Measurements from ENCODE around the gene LIN28B.
"Not testable (repeated sequence)": the region's sequence is repeated elsewhere in the genome, so short reads cannot be mapped to it uniquely, and the experiment has no call there.

The LIN28B gene

GRCh38 chr6:104957301-104958177 lies 632 bp downstream of the LIN28B start:
- DNase-seq, result no peak

GRCh38 chr6:104958178-104959025 lies 1.5 kb downstream of the LIN28B start:
- no peak for DNase-seq

GRCh38 chr6:104959026-104959858 lies 2.3 kb downstream of the LIN28B start:
- DNase-seq, result no peak

DNA sequence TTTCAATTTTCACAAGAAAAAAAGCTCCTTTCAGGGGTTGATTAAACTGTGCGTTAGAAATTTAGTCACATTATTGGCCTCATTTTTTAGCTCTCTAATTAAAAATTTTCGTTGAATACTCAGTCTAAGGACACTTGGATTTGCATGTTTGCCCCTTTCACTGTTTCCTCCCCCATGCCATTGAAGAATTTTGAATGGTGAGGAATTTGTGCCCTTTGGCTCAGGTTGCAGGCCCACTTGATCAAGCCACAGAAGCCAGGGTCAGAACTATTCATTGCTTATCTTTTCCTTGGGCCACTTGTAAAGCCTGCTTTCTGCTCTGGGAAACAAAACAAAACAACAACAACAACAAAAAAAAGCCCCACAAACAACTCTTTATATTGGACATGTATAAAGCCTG lies 12.2 kb downstream of the LIN28B start:
- no peak for DNase-seq

GRCh38 chr6:104969785-104970581 lies 13.1 kb downstream of the LIN28B start:
- DNase-seq, result no peak

DNA sequence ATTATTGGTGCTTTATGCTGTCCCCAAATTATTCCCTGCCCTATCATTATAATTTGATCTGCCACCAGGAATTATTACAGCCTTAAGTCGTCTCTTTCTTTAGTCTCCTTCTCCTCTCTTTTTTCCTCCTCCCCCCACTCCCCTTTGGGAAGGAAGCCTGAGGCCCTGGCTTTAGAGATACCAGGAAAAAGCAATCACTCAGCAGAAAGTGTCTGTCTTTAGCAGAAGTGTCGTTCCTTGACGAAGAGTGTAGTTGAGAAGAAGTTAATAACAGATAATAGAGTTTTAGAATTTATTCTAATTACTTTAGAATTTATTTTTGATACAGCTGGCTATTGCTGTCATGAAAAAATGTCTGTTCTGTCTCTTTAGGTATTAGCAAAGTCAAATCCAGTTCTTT lies 16.5 kb downstream of the LIN28B start:
- no peak for DNase-seq

DNA sequence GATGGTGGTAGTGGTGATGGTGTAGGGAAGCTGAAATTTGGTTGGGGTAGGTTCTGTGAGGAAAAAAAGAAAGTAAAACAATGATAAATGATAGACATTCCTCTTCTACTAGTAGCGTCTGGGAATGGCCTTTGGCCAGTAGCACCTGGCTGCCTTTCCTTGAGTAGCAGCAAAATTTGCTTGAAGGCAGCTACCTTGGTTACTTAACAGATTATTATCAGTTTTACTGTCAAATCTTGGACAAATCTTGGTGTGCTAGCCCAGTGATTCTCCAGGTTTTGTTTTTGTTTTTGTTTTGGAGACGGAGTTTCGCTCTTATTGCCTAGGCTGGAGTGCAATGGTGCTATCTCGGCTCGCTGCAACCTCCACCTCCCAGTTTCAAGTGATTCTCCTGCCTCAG lies 26.4 kb downstream of the LIN28B start:
- no peak for DNase-seq

GRCh38 chr6:104983776-104984175 lies 26.9 kb downstream of the LIN28B start:
- no peak for DNase-seq

DNA sequence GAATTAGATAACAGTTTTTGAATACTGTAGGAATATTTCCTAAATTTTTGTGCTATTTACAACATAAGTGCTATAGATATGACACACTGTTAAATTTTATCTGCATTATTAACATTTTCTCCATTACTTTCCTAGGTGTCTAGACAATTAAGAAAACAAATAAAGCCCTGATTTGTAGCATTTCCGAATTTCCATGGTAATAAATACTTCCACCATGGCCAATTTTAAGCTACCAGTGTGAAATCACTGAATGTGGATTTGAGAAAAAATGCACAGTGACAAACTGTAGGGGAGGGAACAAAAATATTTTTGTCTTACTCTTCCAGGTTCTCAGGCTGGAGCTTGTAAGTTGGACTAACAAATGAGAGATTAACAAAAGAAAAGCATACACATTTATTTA lies 27.9 kb downstream of the LIN28B start:
- DNase-seq, result no peak

- DNase-seq, result not testable (repeated sequence)
These were observed 29.0 kb downstream of the LIN28B start for GRCh38 chr6:104985875-104986274.

DNA sequence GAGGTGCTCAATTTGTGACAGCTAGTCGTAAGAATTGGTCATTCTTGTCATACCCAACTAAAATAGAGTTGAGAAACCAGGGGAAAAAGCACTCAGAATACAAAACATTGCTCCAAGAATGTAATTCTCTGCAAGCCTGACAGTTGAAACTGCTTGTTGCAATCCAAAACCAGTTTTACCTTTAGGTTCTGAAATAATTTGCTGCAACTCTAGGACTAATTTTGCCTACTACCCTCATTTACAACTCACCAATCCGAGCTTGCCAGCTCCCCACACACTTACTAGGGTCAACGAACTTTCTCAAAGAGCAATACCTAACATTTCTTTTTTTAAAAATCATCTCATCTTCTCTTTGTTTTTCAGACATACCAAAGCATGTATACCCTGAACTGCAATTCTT lies 29.7 kb downstream of the LIN28B start:
- no peak for DNase-seq

- no peak for DNase-seq
These were observed 30.3 kb downstream of the LIN28B start for GRCh38 chr6:104987218-104987617.

DNA sequence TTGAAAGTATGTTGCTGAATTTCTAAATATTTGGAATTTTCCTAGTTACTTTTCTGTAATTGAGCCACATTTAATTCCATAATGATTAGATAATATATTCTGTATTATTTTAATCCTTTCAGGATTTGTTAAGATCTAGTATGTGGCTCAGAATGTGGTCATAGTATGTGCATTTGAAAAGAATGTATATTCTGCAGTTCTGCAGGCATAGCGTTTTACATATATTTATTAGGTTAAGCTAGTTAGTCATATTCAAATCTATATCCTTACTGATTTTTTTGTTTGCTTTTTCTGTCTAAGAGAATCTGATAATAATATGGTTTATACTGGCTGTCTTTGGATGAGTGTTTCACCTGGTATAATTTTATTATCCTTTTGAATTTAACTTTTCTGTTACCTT lies 33.2 kb downstream of the LIN28B start:
- DNase-seq, result no peak

DNA sequence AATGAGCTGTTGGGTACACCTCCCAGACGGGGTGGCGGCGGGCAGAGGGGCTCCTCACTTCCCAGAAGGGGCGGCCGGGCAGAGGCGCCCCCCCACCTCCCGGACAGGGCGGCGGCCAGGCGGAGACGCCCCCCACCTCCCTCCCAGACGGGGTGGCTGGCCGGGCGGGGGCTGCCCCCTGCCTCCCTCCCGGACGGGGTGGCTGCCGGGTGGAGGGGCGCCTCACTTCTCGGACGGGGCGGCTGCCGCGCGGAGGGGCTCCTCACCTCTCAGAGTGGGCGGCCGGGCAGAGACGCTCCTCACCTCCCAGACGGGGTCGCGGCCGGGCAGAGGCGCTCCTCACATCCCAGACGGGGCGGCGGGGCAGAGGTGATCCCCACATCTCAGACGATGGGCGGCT lies 34.2 kb downstream of the LIN28B start:
- DNase-seq, result not testable (repeated sequence)

- DNase-seq, result not testable (repeated sequence)
These were observed 36.7 kb downstream of the LIN28B start for GRCh38 chr6:104993576-104993975.

DNA sequence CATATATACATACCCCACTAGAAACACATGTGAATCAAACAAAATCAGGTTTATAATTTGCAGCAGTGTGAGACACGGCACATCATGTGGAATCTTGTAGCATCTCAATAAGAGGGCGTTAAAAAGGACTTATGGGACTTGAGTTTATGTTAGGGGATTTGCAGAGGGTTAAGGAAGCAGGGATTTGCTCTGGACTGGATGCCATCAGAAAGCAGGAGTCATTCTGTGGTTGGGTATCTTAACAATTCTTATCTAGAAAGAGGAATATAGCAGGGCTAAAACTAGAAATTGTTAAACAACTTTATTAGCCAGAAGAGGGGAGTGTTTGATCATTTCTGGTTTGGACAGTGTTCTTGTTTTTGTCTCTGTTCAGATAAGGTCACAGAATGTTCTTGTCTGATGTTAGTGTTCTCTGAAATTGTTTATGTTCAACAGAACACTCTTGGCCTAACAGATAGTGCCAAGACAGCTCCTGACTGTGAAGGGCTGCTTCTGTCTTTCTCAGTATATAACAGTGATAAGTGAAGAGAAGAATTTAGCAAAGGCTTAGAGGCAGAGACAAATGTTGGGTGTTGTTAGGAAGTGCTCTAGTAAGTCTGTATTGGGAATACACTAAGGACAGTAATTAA lies 39.2 kb downstream of the LIN28B start:
- DNase-seq, result no peak

DNA sequence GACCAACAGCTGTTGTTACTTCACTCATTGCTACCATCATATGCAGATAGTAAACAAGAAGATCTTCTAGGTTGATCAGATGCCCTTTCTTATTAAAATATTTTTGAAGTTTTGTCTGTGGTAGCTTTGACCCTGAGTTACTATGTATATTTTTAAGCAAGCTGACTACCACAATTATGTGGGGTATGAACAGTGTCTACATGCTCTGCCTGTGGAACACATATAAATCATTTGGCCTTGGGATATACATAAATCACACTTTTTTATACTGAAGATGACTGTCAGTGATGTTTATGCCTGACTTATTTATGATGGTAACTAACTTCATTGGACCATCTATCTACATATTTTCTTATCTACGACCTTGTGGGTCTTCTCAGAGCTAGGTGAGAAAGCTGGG lies 44.2 kb downstream of the LIN28B start:
- DNase-seq, result no peak

GRCh38 chr6:105001906-105002305 lies 45.0 kb downstream of the LIN28B start:
- no peak for DNase-seq

- DNase-seq, result no peak
These were observed 48.5 kb downstream of the LIN28B start for GRCh38 chr6:105005451-105005850.

DNA sequence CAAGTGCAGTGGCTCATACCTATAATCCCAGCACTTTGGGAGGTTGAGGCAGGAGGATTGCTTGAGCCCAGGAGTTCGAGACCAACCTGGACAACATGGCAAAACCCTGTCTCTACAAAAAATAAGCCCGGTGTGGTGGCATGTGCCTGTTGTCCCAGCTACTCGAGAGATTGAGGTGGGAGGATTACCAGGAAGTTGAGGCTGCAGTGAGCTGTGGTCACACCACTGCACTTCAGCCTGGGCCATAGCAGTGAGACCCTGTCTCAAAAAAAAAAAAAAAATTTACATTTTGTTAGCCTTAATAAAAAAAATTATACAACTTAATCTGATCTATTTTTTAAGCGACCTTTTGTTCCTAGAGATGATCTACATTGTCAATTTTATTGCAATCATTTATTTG lies 56.6 kb downstream of the LIN28B start:
- not testable (repeated sequence) for DNase-seq

- no peak for DNase-seq
These were observed 57.5 kb downstream of the LIN28B start for GRCh38 chr6:105014448-105014847.

DNA sequence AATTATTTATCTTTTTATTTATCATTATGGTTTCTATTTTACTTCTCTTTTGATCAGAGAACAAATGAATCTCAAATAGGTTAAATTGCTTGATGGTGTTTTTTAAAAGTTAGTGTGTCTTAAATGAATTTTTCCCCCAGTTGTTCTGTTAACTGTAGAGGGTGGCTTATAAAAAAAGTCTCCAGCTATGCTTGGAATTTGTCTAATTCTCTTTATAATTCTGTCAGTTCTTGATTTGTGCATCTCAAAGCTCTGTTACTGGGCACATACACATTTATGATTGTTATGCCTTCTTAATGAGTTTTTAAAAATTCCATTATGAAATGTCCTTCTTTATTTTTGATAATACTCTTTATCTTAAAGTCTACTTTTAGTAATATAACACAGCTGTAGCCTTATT lies 58.0 kb downstream of the LIN28B start:
- no peak for DNase-seq
